Right renal cortex interstitium (tissue), 3 donors: ENCODE measurements around the gene TAF11. TPM values are rescaled to one million over a fixed set of nuclear protein-coding genes. Genes with fewer than 3 reads are reported as not detected.
"Not testable (repeated sequence)": the region's sequence is repeated elsewhere in the genome, so short reads cannot be mapped to it uniquely, and the experiment has no call there.

Experiments used
- DNase-seq, 3 donors: peaks; one replicate each; pipeline ENCODE4 v3.0.0-alpha.2; 2013; ENCODE audit warnings: low read depth in 3 of 3, low spot score in 2 of 3
- polyA plus RNA-seq, 3 donors: library from polyadenylated mRNA; unstranded; fragments of 120-200 nt; gene quantifications; one replicate each; pipeline ENCODE4 v1.2.1, GENCODE V29; 2013; ENCODE audit not compliant: insufficient read length in 3 of 3

The TAF11 gene
- polyA plus RNA-seq, 3 donors, result 47.4 to 52.7 (median 52.3) TPM

DNA sequence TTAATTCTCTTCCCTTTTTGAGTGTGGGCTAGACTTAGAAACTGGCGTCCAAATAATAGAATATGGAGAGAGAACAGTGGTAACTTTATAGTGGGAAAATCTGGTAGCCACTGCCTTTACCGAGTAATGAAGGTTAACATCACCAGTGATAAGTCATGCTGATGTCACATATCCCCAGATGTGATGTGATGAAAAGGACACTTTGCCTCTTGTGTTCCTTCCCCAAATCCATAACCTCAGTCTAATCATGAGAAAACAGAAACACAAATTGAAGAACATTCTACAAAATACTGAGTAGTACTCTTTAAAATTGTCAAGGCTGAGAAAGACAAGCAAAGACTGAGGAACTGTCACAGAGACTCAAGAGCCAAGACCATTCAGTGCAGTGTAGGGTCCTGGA is 19.0 kb upstream of the TAF11 start:
- no peak for DNase-seq

- no peak for DNase-seq
Observed at GRCh38 chr6:34904990-34905613, 17.3 kb upstream of the TAF11 start.

GRCh38 chr6:34901930-34902329 is 14.1 kb upstream of the TAF11 start:
- no peak for DNase-seq

DNA sequence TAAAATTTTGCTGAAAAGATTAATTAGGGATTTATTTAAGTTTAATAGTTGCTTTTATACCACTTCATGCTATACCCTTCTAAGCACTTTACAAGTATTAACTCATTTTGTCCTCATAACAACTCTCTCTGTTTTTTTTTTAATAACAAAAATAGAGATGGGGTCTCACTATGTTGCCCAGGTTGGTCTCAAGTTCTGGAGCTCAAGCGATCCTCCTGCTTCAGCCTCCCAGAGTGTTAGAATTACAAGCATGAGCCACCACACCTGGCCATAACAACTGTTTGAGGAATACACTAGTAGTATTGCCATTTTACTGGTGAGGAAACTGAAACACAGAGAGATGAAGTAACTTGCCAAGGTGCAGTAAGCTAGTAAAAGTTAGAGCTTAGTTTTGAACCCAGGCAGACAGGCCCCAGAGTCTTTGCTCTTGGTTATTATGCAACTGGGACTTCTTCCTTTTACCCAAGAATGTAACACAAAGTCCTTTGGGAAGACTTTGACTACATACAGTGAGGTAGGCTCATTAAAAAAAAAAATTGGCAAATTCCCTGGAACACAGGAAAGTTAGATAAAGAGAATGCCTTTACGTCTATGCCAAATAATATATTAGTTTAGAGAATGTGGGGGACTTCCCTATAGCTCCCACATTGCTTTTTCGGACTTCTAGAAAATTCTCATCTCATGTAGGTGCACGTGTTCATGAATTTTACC is 12.6 kb upstream of the TAF11 start:
- no peak for DNase-seq

DNA sequence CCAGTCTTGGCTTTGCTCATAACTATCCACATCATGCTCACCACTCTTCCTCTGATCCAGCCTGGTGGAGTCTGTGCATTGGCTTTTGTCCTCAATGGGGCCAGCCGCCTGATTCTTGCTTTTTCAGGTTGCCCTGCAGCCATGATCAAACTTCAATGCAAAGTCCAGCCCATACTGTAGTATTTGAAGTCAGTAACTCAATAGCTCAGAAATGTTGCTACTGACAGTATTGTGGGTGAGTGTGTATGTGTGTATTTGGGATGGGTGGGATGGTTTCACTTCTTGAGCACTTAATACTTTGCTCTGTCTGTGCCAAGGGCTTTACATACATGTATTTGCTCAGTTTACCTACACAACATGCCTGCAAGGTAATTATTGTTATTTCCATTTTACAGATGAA is 11.9 kb upstream of the TAF11 start:
- DNase-seq, result not testable (repeated sequence)

- DNase-seq, result no peak
Observed at GRCh38 chr6:34897716-34898115, 9.9 kb upstream of the TAF11 start.

DNA sequence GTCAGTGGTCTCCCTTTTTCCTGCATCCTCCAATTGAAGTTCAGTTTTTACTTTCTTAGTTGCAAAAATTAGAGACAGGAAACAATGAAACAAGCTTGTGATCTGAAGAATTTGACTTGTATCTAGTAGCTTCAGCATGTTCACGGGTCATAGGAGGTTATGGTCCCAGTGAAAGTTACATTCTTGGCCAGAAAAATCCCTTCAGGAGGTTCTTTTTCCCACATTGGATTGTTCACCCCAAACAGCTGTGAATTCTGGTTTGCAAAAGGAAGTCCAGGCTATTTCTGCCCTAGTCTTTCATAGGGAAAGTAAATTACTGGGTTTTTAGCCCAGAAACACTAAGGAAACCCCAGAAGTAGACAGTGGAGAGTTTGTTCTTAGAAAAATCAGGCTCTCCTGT is 9.3 kb upstream of the TAF11 start:
- DNase-seq, result no peak

- DNase-seq, result no peak
Observed at GRCh38 chr6:34894693-34895092, 6.9 kb upstream of the TAF11 start.

- no peak for DNase-seq
Observed at GRCh38 chr6:34891296-34891695, 3.5 kb upstream of the TAF11 start.

DNA sequence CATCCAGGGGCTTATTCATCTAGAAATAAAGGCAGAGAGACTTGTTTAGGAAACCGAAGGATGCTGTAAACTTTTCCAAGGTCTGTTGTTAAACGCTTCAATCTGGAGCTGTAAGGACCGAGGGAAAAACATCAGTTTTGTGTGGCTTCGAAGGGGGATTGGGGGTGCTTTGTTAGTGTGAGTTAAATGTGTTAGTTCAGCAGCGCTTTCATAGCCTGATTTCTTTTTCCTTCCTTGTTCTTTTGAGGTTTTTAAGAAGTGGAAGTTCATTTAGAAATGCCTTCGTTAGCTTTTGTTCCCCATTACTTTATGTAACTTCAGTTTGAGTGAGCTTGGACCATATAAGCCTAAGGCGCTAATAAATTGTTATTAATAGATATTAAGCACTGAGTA is 2.7 kb upstream of the TAF11 start:
- no peak for DNase-seq

DNA sequence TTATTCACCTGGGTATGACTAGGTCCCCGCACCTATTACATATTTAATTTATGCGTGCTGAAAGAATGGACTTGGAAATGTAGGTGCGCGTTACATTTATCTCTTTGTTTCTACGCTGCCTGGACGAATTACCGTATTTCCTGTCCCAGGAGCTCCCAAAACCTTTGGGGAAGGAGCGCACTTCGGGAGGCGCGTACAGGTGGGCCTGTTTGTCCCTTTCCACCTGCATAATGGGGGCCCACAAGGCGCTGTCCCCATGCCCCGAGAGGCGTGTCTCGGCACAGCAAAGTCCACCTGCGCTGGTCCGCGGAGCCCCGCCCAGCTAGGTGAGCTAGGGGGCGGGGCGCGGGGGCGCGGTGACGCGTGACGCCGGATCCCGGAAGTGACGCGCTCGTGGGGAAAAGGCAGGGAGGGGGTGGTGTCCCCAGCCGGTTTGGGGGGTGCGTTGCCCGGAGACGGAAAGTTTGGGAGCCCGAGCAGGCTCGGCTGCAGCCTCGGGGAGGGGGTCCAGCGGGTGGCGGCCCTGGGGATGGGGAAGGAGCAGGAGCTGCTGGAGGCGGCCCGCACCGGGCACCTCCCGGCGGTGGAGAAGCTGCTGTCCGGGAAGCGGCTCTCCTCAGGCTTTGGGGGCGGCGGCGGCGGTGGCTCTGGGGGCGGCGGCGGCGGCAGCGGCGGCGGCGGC is 1.2 kb upstream of the TAF11 start, which contains the start of gene ANKS1A:
Gene ANKS1A, plus strand, starts transcription at position 382 of the 682 bp plus-strand sequence. Its CDS starts 148 bp downstream, at position 530.
- DNase-seq, result peak; percentile 69 to 72 (median 71)

DNA sequence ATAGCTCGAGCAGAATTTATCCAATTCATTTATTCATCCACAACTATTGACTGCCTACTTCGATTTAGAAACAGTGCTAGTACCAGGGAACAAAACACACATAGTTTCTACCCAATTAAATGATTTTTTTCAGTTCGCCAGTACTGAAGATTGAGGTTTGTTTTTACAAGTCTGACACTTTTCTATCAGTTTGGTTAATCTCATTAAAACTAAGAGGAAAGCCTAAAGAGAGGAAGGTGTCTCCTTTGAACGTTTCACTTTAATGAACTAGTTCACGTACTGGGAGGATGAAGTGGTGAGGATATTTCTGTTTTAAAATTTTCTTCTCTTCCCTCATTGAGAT is 643 bp upstream of the TAF11 start:
- peak in 1 of 3 donors; percentile 9 for DNase-seq

- not testable (repeated sequence) for DNase-seq
Observed at GRCh38 chr6:34885837-34886236, 2.0 kb downstream of the TAF11 start.

GRCh38 chr6:34884996-34885395 is 2.8 kb downstream of the TAF11 start:
- DNase-seq, result no peak

DNA sequence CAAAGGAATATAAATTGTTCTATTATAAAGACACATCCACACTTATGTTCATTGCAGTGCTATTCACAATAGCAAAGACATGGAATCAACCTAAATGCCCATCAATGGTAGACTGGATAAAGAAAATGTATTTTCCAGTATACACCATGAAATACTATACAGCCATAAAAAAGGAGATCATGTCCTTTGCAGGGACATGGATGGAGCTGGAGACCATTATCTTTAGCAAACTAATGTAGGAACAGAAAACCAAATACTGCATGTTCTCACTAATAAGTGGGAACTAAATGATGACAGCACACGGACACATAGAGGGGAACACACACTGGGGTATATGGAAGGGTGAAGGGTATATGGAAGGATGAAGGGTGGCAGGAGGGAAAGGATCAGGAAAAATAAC is 3.8 kb downstream of the TAF11 start:
- not testable (repeated sequence) for DNase-seq

DNA sequence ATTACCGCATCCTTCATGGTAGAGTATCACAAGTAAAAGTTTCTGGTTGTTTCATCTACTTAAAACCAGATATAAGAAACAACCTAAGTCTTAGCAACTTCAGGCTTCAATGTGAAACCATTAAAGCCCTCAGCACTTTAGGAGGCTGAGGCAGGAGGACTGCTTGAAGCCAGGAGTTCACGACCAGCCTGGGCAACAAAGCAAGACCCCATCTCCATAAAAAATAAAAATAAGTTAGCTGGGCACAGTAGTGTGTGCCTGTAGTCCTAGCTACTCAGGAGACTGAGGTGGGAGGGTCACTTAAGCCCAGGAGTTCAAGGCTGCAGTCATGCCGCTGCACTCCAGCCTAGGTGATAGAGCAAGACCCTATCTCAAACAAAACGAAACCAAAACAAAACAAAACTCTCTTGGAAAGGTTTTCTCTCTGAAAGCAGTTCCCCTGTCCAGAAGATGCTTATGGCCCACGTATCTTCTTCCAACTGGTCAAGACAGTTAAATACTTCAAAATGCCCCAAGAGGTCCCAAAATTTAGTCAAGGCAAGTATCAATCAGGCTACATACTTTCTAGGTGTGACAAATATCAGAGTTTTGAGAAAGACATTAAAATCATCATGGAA is 9.9 kb downstream of the TAF11 start:
- DNase-seq, result no peak

- DNase-seq, result no peak
Observed at GRCh38 chr6:34877259-34877658, 10.6 kb downstream of the TAF11 start.

- no peak for DNase-seq
Observed at GRCh38 chr6:34876472-34876871, 11.4 kb downstream of the TAF11 start.

DNA sequence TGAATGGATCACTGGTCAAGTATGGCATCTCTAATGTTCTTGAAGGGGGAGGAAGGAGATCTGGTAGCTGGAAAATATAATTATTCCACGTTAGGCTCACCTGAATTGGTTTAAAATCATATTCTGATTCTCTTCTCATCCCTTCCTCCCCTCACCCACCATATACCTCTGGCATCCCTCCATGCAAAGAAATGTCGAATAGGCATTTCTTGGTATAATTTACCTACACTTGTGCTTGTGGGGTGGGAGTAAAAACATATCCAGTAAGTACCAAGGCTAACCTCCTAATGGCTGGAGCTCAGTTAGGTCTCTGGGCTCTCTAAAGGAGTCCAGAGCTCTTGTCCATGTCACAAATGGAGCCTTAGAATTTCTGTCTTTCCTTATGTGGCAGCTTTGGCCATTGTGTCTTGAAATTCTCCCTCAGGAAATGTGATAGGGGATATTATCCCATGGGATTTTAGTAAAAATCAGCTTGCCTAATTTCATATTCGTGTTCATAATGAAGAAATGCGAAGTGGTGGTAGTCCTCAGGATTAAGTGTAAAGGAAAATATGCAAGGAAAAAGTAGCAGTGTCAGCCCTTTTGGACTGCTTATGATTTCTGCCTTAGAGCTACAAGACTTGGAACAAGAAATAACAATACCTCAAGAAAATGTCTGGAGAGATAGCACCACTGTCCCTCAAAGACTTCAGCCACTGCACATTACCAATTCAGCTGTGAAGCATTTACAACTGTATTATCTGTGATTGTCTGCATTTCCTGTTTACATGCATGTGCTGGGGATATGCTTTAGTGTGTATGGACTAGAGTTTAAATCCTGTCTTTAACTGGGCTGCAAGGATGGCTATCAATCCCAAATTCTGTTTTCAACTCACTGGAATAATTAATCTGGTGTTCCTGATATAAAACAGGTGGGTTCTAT is 12.3 kb downstream of the TAF11 start:
- DNase-seq, result no peak

- no peak for DNase-seq
Observed at GRCh38 chr6:34872332-34872731, 15.5 kb downstream of the TAF11 start.
